OCI-LY3 (cell line): ENCODE data around the gene PSMD9.

Experiments used
- EZH2phosphoT487 ChIP-seq: fragments of 200-600 bp; shearing (Covaris generic); IDR thresholded peaks from 2 replicates; pipeline ENCODE4 v1.6.1; 2018; ENCODE audit warnings: antibody characterized with exemption, mixed run types, low read depth
- TF ChIP-seq, protein P1 (sequence below): fragments of 200-600, 300-600 bp; sonication (generic); IDR thresholded peaks from 2 replicates; pipeline ENCODE4 v1.5.1; 2014; ENCODE audit warnings: antibody characterized with exemption, low read length, low read depth

DNA sequence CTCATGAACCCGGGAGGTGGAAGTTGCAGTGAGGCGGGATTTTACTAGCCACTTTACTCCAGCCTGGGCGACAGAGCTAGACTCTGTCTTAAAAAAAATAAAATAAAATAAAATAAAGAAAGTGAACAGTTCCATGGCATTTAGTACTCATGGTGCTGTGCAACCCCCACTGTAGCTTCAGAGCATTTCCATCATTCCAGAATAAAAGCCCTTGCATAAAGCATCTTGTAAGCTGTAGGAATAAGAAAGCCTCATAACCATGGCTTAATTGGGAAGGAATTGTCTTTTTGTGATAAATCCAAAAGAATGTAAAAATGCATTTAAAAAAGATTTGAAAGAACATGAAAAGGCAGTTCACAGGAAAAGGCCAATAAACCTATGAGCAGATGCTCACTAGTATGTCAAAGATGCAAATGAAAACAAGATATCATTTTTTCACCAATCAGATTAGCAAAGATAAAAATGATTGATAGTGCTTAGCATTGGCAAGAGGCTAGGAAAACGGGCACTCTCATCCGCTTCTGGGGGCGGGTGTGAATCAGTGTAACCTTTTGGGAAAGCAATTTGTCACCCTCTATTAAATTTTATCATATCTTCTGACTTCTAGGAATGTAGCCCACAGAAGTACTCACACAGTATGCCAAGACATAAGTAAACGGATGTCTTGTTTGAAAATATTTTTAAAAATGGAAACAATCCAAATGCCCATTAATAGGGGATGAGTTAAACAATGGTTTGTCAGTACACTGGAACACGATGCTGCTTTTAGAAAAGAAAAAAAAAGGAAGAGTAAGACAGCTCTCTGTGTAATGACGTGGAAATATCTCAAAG lies 76.4 kb downstream of the PSMD9 start:
- TF ChIP-seq, protein P1, sequence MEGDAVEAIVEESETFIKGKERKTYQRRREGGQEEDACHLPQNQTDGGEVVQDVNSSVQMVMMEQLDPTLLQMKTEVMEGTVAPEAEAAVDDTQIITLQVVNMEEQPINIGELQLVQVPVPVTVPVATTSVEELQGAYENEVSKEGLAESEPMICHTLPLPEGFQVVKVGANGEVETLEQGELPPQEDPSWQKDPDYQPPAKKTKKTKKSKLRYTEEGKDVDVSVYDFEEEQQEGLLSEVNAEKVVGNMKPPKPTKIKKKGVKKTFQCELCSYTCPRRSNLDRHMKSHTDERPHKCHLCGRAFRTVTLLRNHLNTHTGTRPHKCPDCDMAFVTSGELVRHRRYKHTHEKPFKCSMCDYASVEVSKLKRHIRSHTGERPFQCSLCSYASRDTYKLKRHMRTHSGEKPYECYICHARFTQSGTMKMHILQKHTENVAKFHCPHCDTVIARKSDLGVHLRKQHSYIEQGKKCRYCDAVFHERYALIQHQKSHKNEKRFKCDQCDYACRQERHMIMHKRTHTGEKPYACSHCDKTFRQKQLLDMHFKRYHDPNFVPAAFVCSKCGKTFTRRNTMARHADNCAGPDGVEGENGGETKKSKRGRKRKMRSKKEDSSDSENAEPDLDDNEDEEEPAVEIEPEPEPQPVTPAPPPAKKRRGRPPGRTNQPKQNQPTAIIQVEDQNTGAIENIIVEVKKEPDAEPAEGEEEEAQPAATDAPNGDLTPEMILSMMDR: no peak
- no peak for TF ChIP-seq EZH2phosphoT487
